GM12878 (cell line): ENCODE measurements around the gene SGCD.

Experiments used
- HDAC6 ChIP-seq: fragments of 200-600 bp; sonication (generic); IDR thresholded peaks from one replicate; pipeline ENCODE4 v1.8.0; 2017; ENCODE audit warnings: antibody characterized with exemption; ENCODE audit not compliant: unreplicated experiment
- NR2C2 ChIP-seq: IDR thresholded peaks from 2 replicates; pipeline ENCODE4 v1.6.1; 2011; ENCODE audit warnings: borderline replicate concordance, low read depth; ENCODE audit not compliant: control insufficient read depth, insufficient read length
- POLR2A ChIP-seq: IDR thresholded peaks from 2 replicates; pipeline ENCODE4 v1.6.1; 2011; ENCODE audit warnings: low read depth, mild to moderate bottlenecking, low read length
- POLR2AphosphoS5 ChIP-seq: IDR thresholded peaks from 2 replicates; pipeline ENCODE4 v1.6.1; 2011; ENCODE audit warnings: mild to moderate bottlenecking, low read length, inconsistent platforms
- RAD21 ChIP-seq: IDR thresholded peaks from 2 replicates; pipeline ENCODE4 v1.6.1; 2011; ENCODE audit warnings: mild to moderate bottlenecking, low read depth, low read length, moderate library complexity; ENCODE audit not compliant: insufficient read depth
- TF ChIP-seq, protein P1 (sequence below), 3 experiments: IDR thresholded peaks in 2 of 3; conservative IDR thresholded peaks in 1 of 3; 2 replicates each; pipeline ENCODE4 v1.5.1; 2011; ENCODE audit warnings: low read depth in 3 of 3, low read length in 3 of 3, mild to moderate bottlenecking in 3 of 3, control low read depth in 2 of 3, moderate library complexity in 2 of 3, inconsistent platforms in 1 of 3, mixed read lengths in 1 of 3; ENCODE audit not compliant: control insufficient read depth in 2 of 3, insufficient read depth in 1 of 3; ENCODE audit errors: extremely low read depth in 1 of 3

DNA sequence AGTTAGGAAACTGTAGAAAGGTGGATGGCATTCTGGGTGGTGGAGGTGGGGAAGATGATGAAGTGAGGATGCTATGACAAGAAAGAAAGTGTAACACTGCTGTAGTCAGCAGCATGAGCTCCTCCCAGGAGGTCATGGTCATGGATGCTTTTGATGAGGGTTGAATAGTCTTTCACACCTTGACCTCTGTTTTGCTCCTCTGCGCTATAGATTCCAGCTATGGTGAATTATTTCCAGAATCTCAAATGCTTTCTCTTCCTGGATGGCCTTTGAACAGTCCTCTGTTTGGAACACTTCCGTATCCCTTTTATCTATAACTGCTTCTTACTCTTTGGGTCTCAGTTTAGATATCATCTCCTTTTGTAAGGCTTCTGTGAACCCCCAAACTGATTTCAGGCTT, 357.3 kb downstream of the SGCD start:
- no peak for TF ChIP-seq HDAC6
- TF ChIP-seq RAD21: no peak
- TF ChIP-seq POLR2A: no peak
- TF ChIP-seq, protein P1, sequence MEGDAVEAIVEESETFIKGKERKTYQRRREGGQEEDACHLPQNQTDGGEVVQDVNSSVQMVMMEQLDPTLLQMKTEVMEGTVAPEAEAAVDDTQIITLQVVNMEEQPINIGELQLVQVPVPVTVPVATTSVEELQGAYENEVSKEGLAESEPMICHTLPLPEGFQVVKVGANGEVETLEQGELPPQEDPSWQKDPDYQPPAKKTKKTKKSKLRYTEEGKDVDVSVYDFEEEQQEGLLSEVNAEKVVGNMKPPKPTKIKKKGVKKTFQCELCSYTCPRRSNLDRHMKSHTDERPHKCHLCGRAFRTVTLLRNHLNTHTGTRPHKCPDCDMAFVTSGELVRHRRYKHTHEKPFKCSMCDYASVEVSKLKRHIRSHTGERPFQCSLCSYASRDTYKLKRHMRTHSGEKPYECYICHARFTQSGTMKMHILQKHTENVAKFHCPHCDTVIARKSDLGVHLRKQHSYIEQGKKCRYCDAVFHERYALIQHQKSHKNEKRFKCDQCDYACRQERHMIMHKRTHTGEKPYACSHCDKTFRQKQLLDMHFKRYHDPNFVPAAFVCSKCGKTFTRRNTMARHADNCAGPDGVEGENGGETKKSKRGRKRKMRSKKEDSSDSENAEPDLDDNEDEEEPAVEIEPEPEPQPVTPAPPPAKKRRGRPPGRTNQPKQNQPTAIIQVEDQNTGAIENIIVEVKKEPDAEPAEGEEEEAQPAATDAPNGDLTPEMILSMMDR (IDR thresholded peaks at IDR 0.05 in 2 of 3, conservative IDR thresholded peaks at IDR 0.05 in 1 of 3; ENCODE audit: control insufficient read depth in 2 of 3, extremely low read depth in 1 of 3, insufficient read depth in 1 of 3, low read depth in 3 of 3, low read length in 3 of 3): no peak
- TF ChIP-seq POLR2AphosphoS5: no peak
- TF ChIP-seq NR2C2: no peak
